ELF-1 (cell line): Measurements from ENCODE around the gene MSRB1.
A peak's percentile ranks its signal among the peaks of the same experiment; 100 is the strongest.
"Not testable (repeated sequence)": the region's sequence is repeated elsewhere in the genome, so short reads cannot be mapped to it uniquely, and the experiment has no call there.

ENCODE experiments used
- DNase-seq: peaks from one replicate; pipeline ENCODE4 v3.0.0-alpha.2; 2016; ENCODE audit warnings: low read depth, low spot score

MSRB1 gene

DNA sequence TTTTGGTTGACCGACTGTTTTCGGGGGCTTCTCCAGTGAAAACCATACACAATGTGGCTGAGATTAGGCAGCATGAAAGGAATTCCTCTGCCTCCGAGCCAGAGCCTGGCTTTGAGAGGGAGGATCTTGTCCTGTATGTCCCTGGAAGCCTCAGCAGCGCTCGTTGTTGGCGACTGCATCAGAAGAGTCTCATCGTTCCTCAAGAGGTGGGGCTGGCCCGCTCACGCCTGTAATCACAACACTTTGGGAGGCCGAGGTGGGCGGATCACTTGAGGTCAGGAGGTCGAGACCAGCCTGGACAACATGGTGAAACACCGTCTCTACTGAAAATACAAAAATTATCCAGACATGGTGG lies 39.8 kb downstream of the MSRB1 start:
- peak; percentile 53 for DNase-seq

DNA sequence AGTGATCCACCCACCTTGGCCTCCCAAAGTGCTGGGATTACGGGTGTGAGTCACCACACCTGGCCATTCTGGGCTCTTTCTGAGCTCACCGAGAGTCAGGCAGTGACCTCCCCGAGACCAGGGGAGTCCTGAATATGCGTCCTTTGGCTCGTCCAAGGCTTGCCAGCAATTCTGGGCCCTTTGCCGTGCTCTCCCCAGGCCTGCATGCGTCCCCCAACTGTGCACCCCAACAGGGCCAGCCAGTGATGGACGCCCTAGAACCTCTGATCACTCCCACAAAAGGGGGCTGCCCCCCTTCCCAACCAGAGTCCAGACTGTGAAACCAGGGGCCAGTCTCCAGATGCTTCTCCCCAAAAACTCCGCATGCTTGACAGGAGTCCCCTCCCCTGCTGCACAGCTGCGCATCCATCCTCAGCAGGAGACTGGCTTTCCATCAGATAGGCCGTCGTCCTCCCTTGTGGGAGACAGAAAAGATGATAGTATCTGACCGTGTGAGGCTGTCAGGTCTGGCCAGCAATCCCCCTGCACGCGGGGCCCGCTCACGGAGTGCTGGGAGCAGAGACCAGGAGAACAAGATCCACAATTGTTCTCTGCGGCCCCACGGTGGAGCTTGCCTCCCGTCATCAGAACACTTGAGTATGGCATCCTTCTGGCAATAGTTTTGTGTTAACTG lies 40.3 kb downstream of the MSRB1 start:
- no peak for DNase-seq

- DNase-seq, result no peak
Observed at GRCh38 chr16:1900452-1900774, 42.6 kb downstream of the MSRB1 start.

DNA sequence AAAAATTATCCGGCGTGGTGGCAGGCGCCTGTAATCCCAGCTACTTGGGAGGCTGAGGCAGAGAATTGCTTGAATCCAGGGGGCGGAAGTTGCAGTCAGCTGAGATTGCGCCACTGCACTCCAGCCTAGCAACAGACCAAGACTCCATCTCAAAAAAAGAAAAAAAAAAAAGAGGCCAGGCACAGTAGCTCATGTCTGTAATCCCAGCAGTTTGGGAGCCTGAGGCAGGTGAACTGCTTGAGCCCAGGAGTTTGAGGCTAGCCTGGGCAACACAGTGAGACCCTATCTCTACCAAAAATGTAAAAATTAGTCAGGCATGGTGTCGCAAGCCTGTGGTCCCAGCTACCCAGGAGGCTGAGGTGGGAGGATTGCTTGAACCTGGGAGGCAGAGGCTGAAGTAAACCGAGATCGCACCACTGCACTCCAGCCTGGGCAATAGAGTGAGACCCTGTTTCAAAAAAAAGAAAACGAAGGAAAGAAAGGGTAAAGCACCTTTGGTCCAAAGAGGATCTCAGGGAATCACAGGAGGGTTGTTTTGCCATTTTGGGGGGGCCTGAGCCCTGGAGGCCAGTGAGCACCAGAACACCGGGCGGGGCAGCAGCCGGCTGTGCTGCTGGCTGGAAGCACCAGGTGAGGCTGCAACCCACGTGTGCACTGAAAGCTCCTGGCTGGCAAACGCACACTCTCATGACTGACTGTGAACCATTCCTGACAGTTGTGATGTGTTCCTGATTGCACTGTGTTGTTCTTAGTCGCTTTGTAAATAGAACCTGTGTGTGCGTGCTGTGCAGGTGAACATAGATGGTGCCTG lies 43.2 kb downstream of the MSRB1 start:
- no peak for DNase-seq

DNA sequence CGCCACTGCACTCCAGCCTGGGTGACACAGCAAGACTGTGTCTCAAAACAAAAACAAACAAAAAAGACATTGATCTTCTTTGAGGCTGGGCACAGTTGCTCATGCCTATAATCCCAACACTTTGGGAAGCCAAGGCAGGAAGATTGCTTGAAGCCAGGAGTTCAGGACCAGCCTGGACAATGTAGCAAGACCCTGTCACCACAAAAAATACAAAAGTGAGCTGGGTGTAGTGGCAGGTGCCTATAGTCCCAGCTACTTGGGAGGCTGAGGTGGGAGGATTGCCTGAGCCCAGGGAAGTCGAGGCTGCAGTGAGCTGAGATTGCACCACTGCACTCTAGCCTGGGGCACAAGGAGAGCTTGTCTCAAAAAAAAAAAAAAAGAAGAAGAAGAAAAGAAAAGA lies 45.3 kb downstream of the MSRB1 start:
- DNase-seq, result not testable (repeated sequence)

GRCh38 chr16:1895949-1896675 lies 46.9 kb downstream of the MSRB1 start:
- DNase-seq, result no peak

- no peak for DNase-seq
Observed at GRCh38 chr16:1895068-1895467, 47.9 kb downstream of the MSRB1 start.

DNA sequence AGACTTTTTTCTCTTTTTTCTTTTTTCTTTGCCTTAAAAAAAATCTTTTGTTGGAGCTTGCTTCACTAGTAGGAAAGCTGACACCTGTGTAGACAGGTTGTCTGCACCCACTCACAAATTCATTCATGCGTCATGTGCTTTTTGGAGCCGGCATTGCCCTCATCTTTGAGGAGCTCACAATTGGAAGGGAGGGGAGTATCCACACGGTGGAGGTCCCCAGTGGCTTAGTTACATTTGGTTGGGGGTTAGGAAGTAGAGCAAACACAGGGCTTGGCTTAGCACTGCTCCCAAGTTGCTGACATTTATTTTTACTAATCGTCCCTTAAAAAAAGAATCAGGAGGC lies 52.3 kb downstream of the MSRB1 start:
- DNase-seq, result no peak

DNA sequence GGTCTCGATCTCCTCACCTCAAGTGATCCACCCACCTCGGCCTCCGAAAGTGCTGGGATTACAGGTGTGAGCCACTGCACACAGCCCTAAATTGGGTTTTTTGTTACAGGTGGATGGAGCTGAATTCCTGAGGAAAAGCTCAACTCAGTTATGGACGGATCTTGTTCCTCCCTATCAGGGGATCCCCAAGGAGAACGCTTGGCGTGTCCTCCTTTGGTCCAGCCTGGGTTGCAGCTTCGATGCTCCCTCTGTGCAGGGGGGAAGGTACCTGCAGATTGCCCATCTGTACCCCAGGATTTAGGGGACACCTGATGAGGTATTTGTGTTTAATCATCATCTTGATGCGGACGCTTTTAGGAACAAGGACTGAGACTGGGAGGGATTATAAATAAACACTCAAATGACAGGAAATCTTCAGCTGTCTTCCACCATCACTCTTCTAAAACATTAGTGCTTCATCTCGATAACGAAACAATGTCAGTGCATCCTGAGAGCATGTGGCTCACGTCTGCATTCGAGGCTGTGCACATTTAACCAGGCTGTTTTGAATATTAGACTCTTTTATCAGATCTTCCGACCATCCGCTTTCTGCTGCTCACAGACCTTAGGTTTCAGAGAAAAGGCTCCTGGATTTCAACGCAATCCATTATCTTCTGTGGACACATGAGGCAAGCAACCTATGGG lies 52.8 kb downstream of the MSRB1 start:
- no peak for DNase-seq
